ENCODE measurements around the gene PSMD11. TPM values are rescaled to one million over a fixed set of nuclear protein-coding genes. Genes with fewer than 3 reads are reported as not detected.

The PSMD11 gene
- total and polyA plus RNA-seq, 8 donors: 21.0 to 131 (median 31.9) TPM

- 94 to 98% (median 96%) methylated on average over 6 of the region's 6 CpGs for WGBS, 5 donors
- intact Hi-C loops (cut with DNase I; ENCODE audit: low total_unique reads): no loop called here
- TF ChIP-seq POLR2AphosphoS5 (IDR thresholded peaks at IDR 0.05) (no peak), EP300 (IDR thresholded peaks at IDR 0.05) (no peak)
- H3K27ac ChIP-seq: no peak overlapping the region
- H3K9me3 ChIP-seq: no peaks in the 10 kb centered on the region
- no peaks in the 10 kb centered on the region for H3K4me1 ChIP-seq
- DNase-seq: no peak
- no peaks in the 10 kb centered on the region for H3K27me3 ChIP-seq
- peaks cover 76 to 100% (median 100%) of the 10 kb centered on the region in 4 donors for H3K36me3 ChIP-seq
- no peak overlapping the region for H3K4me3 ChIP-seq
These were observed 26.3 kb downstream of the PSMD11 start for GRCh38 chr17:32470405-32471167.

DNA sequence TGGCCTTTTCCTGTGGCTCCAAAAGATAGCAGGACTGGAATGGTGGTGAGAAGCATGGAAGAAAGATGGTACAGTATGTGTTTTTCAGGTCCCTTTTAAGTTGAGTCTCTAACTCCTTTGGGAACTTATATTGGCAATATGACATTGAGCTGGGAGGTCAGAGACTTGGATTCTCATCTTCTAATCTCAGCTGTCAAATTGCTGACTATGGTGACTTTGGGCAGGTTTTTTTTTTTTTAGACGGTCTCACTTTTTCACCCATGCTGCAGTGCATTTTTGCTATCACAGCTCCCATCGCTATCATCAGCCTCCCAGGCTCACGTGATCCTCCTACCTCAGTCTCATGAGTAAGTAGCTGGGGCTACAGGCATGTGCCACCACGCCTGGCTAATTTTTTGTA, 27.3 kb downstream of the PSMD11 start:
- TF ChIP-seq POLR2AphosphoS5 (IDR thresholded peaks at IDR 0.05) (no peak), EP300 (IDR thresholded peaks at IDR 0.05) (no peak), POLR2A (IDR thresholded peaks at IDR 0.05) (no peak), CTCF (IDR thresholded peaks at IDR 0.05) (no peak)
- no peaks in the 10 kb centered on the region for H3K27me3 ChIP-seq
- intact Hi-C loops (cut with DNase I; ENCODE audit: low total_unique reads): no loop called here
- no peak overlapping the region for H3K4me3 ChIP-seq
- DNase-seq: no peak
- H3K36me3 ChIP-seq: peaks cover 77 to 100% (median 100%) of the 10 kb centered on the region in 4 donors
- WGBS, 5 donors: 96 to 100% (median 97%) methylated on average over 4 of the region's 4 CpGs
- no peaks in the 10 kb centered on the region for H3K9me3 ChIP-seq
- H3K27ac ChIP-seq: no peak overlapping the region
- no peaks in the 10 kb centered on the region for H3K4me1 ChIP-seq

DNA sequence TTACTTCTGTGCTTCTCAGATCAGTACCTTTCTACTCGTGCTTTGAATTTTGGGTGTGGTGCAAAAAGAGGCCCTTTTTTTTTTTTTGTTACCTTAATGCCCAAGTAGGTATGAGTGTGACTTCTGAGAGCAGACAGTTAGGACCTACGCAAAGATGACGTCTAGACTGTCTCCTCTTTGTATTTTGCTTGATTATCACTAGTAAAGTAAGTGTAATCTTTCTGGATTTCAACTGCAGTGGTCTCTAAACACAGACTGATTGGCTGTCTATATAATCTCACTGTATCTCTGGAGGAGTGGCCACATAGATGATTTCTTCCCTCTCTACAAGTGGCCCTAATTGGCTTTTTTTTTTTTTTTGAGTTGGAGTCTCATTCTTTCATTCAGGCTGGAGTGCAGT, 30.9 kb downstream of the PSMD11 start:
- no peaks in the 10 kb centered on the region for H3K4me1 ChIP-seq
- intact Hi-C loops (cut with DNase I; ENCODE audit: low total_unique reads): no loop called here
- H3K9me3 ChIP-seq: no peaks in the 10 kb centered on the region
- DNase-seq: no peak
- H3K4me3 ChIP-seq: no peak overlapping the region
- peaks cover 92 to 100% (median 100%) of the 10 kb centered on the region in 4 donors for H3K36me3 ChIP-seq
- H3K27me3 ChIP-seq: no peaks in the 10 kb centered on the region
- H3K27ac ChIP-seq: no peak overlapping the region
- WGBS, 5 donors: 86 to 92% (median 90%) methylated on average over 3 of the region's 3 CpGs
- TF ChIP-seq POLR2A (IDR thresholded peaks at IDR 0.05) (no peak), CTCF (IDR thresholded peaks at IDR 0.05) (no peak), POLR2AphosphoS5 (IDR thresholded peaks at IDR 0.05) (no peak), EP300 (IDR thresholded peaks at IDR 0.05) (no peak)

DNA sequence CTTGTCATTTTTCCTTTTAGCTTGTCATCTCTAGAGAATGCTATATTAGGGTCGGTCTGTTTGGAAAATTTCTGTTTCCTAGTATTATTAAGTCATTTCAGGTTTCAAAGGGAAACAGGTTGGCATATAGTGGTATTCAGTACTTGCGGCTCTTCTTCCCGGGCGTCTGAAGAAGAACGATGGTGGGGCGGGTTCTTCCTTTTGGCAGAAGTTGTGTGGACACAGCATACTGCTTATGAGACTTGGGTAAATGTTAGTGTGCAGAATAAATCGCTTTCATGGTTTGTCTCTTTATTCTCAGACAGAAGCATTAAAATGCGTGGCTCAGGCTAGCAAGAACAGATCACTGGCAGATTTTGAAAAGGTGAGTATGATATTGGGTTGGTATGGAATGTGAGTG, 32.9 kb downstream of the PSMD11 start:
- Histone ChIP-seq H3K4me3 (no peak overlapping the region), H3K27ac (no peak overlapping the region), H3K9me3 (no peaks in the 10 kb centered on the region), H3K4me1 (no peaks in the 10 kb centered on the region), H3K27me3 (no peaks in the 10 kb centered on the region), H3K36me3 (peaks cover 90 to 100% (median 100%) of the 10 kb centered on the region in 4 donors)
- intact Hi-C loops (cut with DNase I; ENCODE audit: low total_unique reads): no loop called here
- no peak for TF ChIP-seq POLR2A (IDR thresholded peaks at IDR 0.05)
- no peak for TF ChIP-seq EP300 (IDR thresholded peaks at IDR 0.05)
- no peak for TF ChIP-seq CTCF (IDR thresholded peaks at IDR 0.05)
- TF ChIP-seq POLR2AphosphoS5 (IDR thresholded peaks at IDR 0.05): no peak
- DNase-seq: no peak
- WGBS, 5 donors: 92 to 96% (median 94%) methylated on average over 8 of the region's 8 CpGs

DNA sequence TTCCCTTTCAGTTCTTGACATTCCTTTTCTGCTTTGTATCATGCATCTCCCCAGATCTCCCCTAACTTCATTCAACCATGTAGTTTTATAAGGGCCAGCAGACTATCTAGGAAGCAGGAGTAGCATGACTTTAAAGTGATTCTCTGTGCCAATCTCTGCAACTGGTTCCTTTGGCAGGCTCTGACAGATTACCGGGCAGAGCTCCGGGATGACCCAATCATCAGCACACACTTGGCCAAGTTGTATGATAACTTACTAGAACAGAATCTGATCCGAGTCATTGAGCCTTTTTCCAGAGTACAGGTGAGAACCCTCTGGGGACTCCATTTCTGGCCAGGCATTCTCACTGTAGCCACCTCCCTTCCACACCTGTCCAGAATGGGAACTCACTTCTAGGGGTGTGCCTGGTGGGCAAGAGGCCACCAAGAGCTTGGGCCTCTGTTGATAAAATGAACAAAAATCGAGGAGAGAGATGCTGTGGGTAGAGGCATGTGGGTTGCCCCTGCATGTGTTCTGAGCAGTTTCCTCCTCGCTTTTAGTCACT, 34.8 kb downstream of the PSMD11 start:
- no peak for TF ChIP-seq POLR2A (IDR thresholded peaks at IDR 0.05)
- no peak for TF ChIP-seq POLR2AphosphoS5 (IDR thresholded peaks at IDR 0.05)
- TF ChIP-seq EP300 (IDR thresholded peaks at IDR 0.05): no peak
- no peak for TF ChIP-seq CTCF (IDR thresholded peaks at IDR 0.05)
- Histone ChIP-seq H3K27ac (no peak overlapping the region), H3K4me1 (peaks cover 8 to 17% (median 14%) of the 10 kb centered on the region in 4 donors), H3K36me3 (peaks cover 74 to 87% (median 85%) of the 10 kb centered on the region in 4 donors), H3K27me3 (no peaks in the 10 kb centered on the region), H3K9me3 (no peaks in the 10 kb centered on the region), H3K4me3 (no peak overlapping the region)
- intact Hi-C loops (cut with DNase I; ENCODE audit: low total_unique reads): no loop called here
- DNase-seq: no peak
- 83 to 93% (median 88%) methylated on average over 5 of the region's 5 CpGs for WGBS, 5 donors
